B cell (primary cell): Measurements from ENCODE around the gene PALS2. TPM values are rescaled to one million over a fixed set of nuclear protein-coding genes. Genes with fewer than 3 reads are reported as not detected.

Experiments
- ATAC-seq: fragments of 200-7000 bp; cut with Tn5 transposase; one replicate; pipeline ENCODE4 v1.10.0; 2021; ENCODE audit warnings: low read depth, mild to moderate bottlenecking, moderate number of reproducible peaks, moderate library complexity
- CTCF ChIA-PET: fragments of 350-600 bp; sonication (Branson Sonifier 250); formaldehyde crosslinking; loops from one replicate; lab custom pipeline; 2021; ENCODE audit warnings: antibody characterized with exemption, inconsistent platforms; lab: Charles Lee
- POLR2A ChIA-PET: fragments of 350-600 bp; sonication (Branson Sonifier 250); formaldehyde crosslinking; loops from one replicate; lab custom pipeline; 2021; ENCODE audit warnings: antibody characterized with exemption; lab: Charles Lee
- DNase-seq: peaks from one replicate; pipeline ENCODE4 v3.0.0; 2013
- H2AFZ ChIP-seq: 2 replicates; pipeline ENCODE4 v1.6.1; 2012; ENCODE audit warnings: mild to moderate bottlenecking, low read depth, low read length; ENCODE audit not compliant: insufficient read depth, poor library complexity, severe bottlenecking
- H3K27ac ChIP-seq, 2 donors: 1 replicate in 1 of 2; 2 replicates in 1 of 2; pipeline ENCODE4 v1.5.1; 2012 to 2013; ENCODE audit warnings: low read length in 2 of 2, mild to moderate bottlenecking in 2 of 2, moderate library complexity in 1 of 2
- H3K27me3 ChIP-seq, 4 experiments: fragments of 200-600 bp in 1 of 4; sonication (generic) in 1 of 4; replicated peaks in 1 of 4; 1 replicate in 2 of 4; 2 replicates in 2 of 4; pipeline versions ENCODE4 v1.6.1 to v1.7.0; 2013 to 2016; ENCODE audit warnings: low read length in 3 of 4, mild to moderate bottlenecking in 2 of 4, mixed read lengths in 1 of 4, moderate library complexity in 1 of 4; ENCODE audit not compliant: insufficient read depth in 4 of 4, control insufficient read depth in 3 of 4; ENCODE audit errors: control extremely low read depth in 1 of 4
- H3K36me3 ChIP-seq, 2 experiments: replicated peaks in 1 of 2; 1 replicate in 1 of 2; 2 replicates in 1 of 2; pipeline versions ENCODE4 v1.6.1 to v1.7.1; 2013; ENCODE audit warnings: low read length in 1 of 2; ENCODE audit not compliant: insufficient read depth in 2 of 2, control insufficient read depth in 1 of 2; ENCODE audit errors: control extremely low read depth in 1 of 2, extremely low read depth in 1 of 2
- H3K4me1 ChIP-seq, 2 donors: fragments of 200-600 bp in 1 of 2; sonication (generic) in 1 of 2; 1 replicate in 1 of 2; 2 replicates in 1 of 2; pipeline versions ENCODE4 v1.5.1 to v1.6.1; 2013 to 2017; ENCODE audit warnings: low read length in 2 of 2; ENCODE audit not compliant: control insufficient read depth in 2 of 2, insufficient read depth in 2 of 2
- H3K4me2 ChIP-seq: replicated peaks from 2 replicates; pipeline ENCODE3; 2012; ENCODE audit warnings: mild to moderate bottlenecking, low read depth, low read length; ENCODE audit not compliant: poor library complexity, severe bottlenecking
- H3K4me3 ChIP-seq, 5 experiments: fragments of 200-600 bp in 1 of 5; sonication (generic) in 1 of 5; 1 replicate in 3 of 5; 2 replicates in 2 of 5; pipeline versions ENCODE4 v1.5.1 to v1.7.0; 2011 to 2016; ENCODE audit warnings: low read length in 4 of 5, mild to moderate bottlenecking in 4 of 5, low read depth in 2 of 5, control low read depth in 1 of 5, moderate library complexity in 1 of 5; ENCODE audit not compliant: insufficient read depth in 1 of 5; ENCODE audit errors: control extremely low read depth in 1 of 5, extremely low read depth in 1 of 5
- H3K79me2 ChIP-seq: fragments of 200-600 bp; sonication (generic); one replicate; pipeline ENCODE4 v1.6.0; 2016; ENCODE audit warnings: low read length; ENCODE audit not compliant: control insufficient read depth, insufficient read depth
- H3K9ac ChIP-seq: fragments of 200-600 bp; sonication (generic); 2 replicates; pipeline ENCODE4 v1.6.1; 2017; ENCODE audit warnings: mild to moderate bottlenecking, low read length, moderate library complexity
- H3K9me3 ChIP-seq, 3 donors: one replicate each; pipeline versions ENCODE4 v1.6.1 to v1.7.1; 2013; ENCODE audit warnings: low read length in 2 of 3; ENCODE audit not compliant: control insufficient read depth in 2 of 3, insufficient read depth in 1 of 3; ENCODE audit errors: control extremely low read depth in 1 of 3
- H4K20me1 ChIP-seq: 2 replicates; pipeline ENCODE4 v1.6.0; 2012; ENCODE audit warnings: mild to moderate bottlenecking, low read length; ENCODE audit not compliant: insufficient read depth, control insufficient read depth, poor library complexity, severe bottlenecking
- H3K27ac Mint-ChIP-seq: one replicate; pipeline ENCODE4 v1.8.0; 2021; ENCODE audit warnings: mixed read lengths
- H3K27me3 Mint-ChIP-seq: one replicate; pipeline ENCODE4 v1.8.0; 2021; ENCODE audit warnings: mixed read lengths
- H3K4me1 Mint-ChIP-seq: one replicate; pipeline ENCODE4 v1.8.0; 2021; ENCODE audit warnings: mixed read lengths
- H3K4me3 Mint-ChIP-seq: one replicate; pipeline ENCODE4 v1.8.0; 2021; ENCODE audit warnings: mixed read lengths
- H3K9me3 Mint-ChIP-seq: one replicate; pipeline ENCODE4 v1.8.0; 2022; ENCODE audit warnings: mixed read lengths; ENCODE audit not compliant: insufficient read depth
- CTCF ChIP-seq: fragments of 200-600 bp; IDR thresholded peaks from one replicate; pipeline ENCODE4 v1.8.0; 2022; ENCODE audit warnings: antibody characterized with exemption, mild to moderate bottlenecking
- EZH2 ChIP-seq: IDR thresholded peaks from 2 replicates; pipeline ENCODE4 v1.6.1; 2012; ENCODE audit warnings: borderline replicate concordance, low read depth, mild to moderate bottlenecking, moderate library complexity, low read length; ENCODE audit not compliant: insufficient read depth, poor library complexity, severe bottlenecking
- intact Hi-C: fragments of 100-400 bp; cut with micrococcal nuclease; formaldehyde crosslinking; loops from one replicate; pipeline ENCODE4 v1.10.0; 2022
- polyA plus RNA-seq: library from polyadenylated mRNA; depleted of rRNA; stranded (reverse); fragments of >200 nt; gene quantifications from 2 replicates; pipeline ENCODE4 v1.2.3, GENCODE V29; 2012
- total RNA-seq, 2 donors: library from RNA; stranded (reverse); fragments of 120-200 nt in 1 of 2; gene quantifications; 1 replicate in 1 of 2; 2 replicates in 1 of 2; pipeline versions ENCODE4 v1.2.3 to v1.2.4, GENCODE V29; 2013 to 2022

Gene PALS2
- total and polyA plus RNA-seq, 2 donors (not counting 1 experiment from before 2014, with no cell fraction given): 4.8 to 54.2 TPM

DNA sequence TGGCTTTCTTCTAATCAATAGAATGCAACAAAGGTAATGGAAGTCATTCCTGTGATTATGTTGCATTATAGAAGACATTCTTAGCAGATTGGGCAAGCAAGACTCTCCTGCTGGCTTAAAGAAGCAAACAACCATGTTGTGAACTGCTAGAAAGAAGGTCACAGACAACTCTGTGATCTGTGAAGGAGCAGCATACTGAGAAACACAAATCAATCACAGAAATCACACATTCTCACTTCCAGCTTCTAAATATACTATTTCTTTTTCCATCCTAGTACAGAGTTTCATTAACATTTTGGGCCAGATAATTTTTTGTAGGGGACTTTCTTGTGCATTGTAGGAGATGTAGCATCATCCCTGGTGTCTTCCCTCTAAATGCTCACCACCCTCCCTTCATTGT, 28.0 kb upstream of the PALS2 start:
- Mint-ChIP-seq H3K4me3 (no peak overlapping the region), H3K9me3 (no peaks in the 10 kb centered on the region), H3K4me1 (no peaks in the 10 kb centered on the region), H3K27ac (no peak overlapping the region), H3K27me3 (peaks cover 30% of the 10 kb centered on the region)
- ChIA-PET POLR2A (no interaction called here), CTCF (no interaction called here)
- intact Hi-C loops: no loop called here
- H3K9ac ChIP-seq: no peak overlapping the region
- no peaks in the 10 kb centered on the region for H3K4me1 ChIP-seq
- TF ChIP-seq EZH2: no peak
- H3K27me3 ChIP-seq: peaks cover 0 to 7% (median 3%) of the 10 kb centered on the region in 4 experiments
- no peak for DNase-seq
- no peaks in the 10 kb centered on the region for H4K20me1 ChIP-seq
- H2AFZ ChIP-seq: no peak overlapping the region
- ATAC-seq: no peak
- H3K4me2 ChIP-seq: no peak overlapping the region
- no peaks in the 10 kb centered on the region for H3K9me3 ChIP-seq
- H3K27ac ChIP-seq: no peak overlapping the region
- H3K79me2 ChIP-seq: no peaks in the 10 kb centered on the region
- no peaks in the 10 kb centered on the region for H3K36me3 ChIP-seq
- no peak overlapping the region for H3K4me3 ChIP-seq

- H3K4me2 ChIP-seq: no peak overlapping the region
- Mint-ChIP-seq H3K27me3 (peaks cover 37% of the 10 kb centered on the region), H3K4me1 (no peaks in the 10 kb centered on the region), H3K9me3 (no peaks in the 10 kb centered on the region), H3K27ac (no peak overlapping the region), H3K4me3 (no peak overlapping the region)
- H3K9ac ChIP-seq: no peak overlapping the region
- H3K79me2 ChIP-seq: no peaks in the 10 kb centered on the region
- no peak for TF ChIP-seq CTCF
- H3K4me1 ChIP-seq: no peaks in the 10 kb centered on the region
- peaks cover 0 to 7% (median 3%) of the 10 kb centered on the region in 4 experiments for H3K27me3 ChIP-seq
- no peaks in the 10 kb centered on the region for H4K20me1 ChIP-seq
- no peak overlapping the region for H2AFZ ChIP-seq
- ChIA-PET POLR2A (no interaction called here), CTCF (no interaction called here)
- ATAC-seq: no peak
- no peaks in the 10 kb centered on the region for H3K36me3 ChIP-seq
- intact Hi-C loops: loop anchor here (1.0 kb wide), 1 partner anchor 35 kb away; no protein-coding TSS in a partner anchor
- no peak for DNase-seq
- no peak overlapping the region for H3K4me3 ChIP-seq
- no peak overlapping the region for H3K27ac ChIP-seq
- no peaks in the 10 kb centered on the region for H3K9me3 ChIP-seq
These were observed 24.9 kb upstream of the PALS2 start for GRCh38 chr7:24548390-24548789.
